HEK293 (cell line): Measurements from ENCODE around the gene INSM1.

ENCODE experiments used
- HOXA7 ChIP-seq: sonication (generic); formaldehyde crosslinking; IDR thresholded peaks from 2 replicates; pipeline ENCODE4 v1.8.1; 2022; ENCODE audit warnings: missing genetic modification reagents, borderline replicate concordance
- MYNN ChIP-seq: fragments of 450-650 bp; formaldehyde crosslinking; IDR thresholded peaks from 2 replicates; pipeline ENCODE4 v1.5.1; 2016; ENCODE audit warnings: missing biosample characterization, missing genetic modification characterization, borderline replicate concordance
- SP3 ChIP-seq: fragments of 450-650 bp; formaldehyde crosslinking; IDR thresholded peaks from 2 replicates; pipeline ENCODE4 v1.5.1; 2016; ENCODE audit warnings: missing biosample characterization, missing genetic modification characterization
- YY1 ChIP-seq: fragments of 450-650 bp; formaldehyde crosslinking; IDR thresholded peaks from 2 replicates; pipeline ENCODE4 v1.5.1; 2018; ENCODE audit warnings: missing biosample characterization, missing genetic modification characterization
- ZNF114 ChIP-seq: fragments of 450-650 bp; formaldehyde crosslinking; IDR thresholded peaks from 2 replicates; pipeline ENCODE4 v1.5.0; 2017; ENCODE audit warnings: missing biosample characterization, missing genetic modification characterization
- ZNF121 ChIP-seq: fragments of 450-650 bp; formaldehyde crosslinking; IDR thresholded peaks from 2 replicates; pipeline ENCODE4 v1.5.1; 2016; ENCODE audit warnings: missing biosample characterization, missing genetic modification characterization
- ZNF140 ChIP-seq: fragments of 450-650 bp; formaldehyde crosslinking; IDR thresholded peaks from 2 replicates; pipeline ENCODE4 v1.5.1; 2016; ENCODE audit warnings: missing biosample characterization, missing genetic modification characterization
- ZNF155 ChIP-seq: fragments of 450-650 bp; formaldehyde crosslinking; IDR thresholded peaks from 2 replicates; pipeline ENCODE4 v1.5.1; 2016; ENCODE audit warnings: missing biosample characterization, missing genetic modification characterization
- ZNF2 ChIP-seq: fragments of 450-650 bp; formaldehyde crosslinking; IDR thresholded peaks from 2 replicates; pipeline ENCODE4 v1.5.1; 2016; ENCODE audit warnings: missing biosample characterization, missing genetic modification characterization
- ZNF202 ChIP-seq: fragments of 450-650 bp; formaldehyde crosslinking; IDR thresholded peaks from 2 replicates; pipeline ENCODE4 v1.5.1; 2016; ENCODE audit warnings: missing biosample characterization, missing genetic modification characterization, borderline replicate concordance
- ZNF354C ChIP-seq: fragments of 450-650 bp; formaldehyde crosslinking; IDR thresholded peaks from 2 replicates; pipeline ENCODE4 v1.5.1; 2016; ENCODE audit warnings: missing biosample characterization, missing genetic modification characterization, low read depth, borderline replicate concordance
- ZNF48 ChIP-seq: fragments of 450-650 bp; formaldehyde crosslinking; IDR thresholded peaks from 2 replicates; pipeline ENCODE4 v1.5.1; 2016; ENCODE audit warnings: missing biosample characterization, missing genetic modification characterization
- ZNF510 ChIP-seq: fragments of 450-650 bp; formaldehyde crosslinking; IDR thresholded peaks from 2 replicates; pipeline ENCODE4 v1.5.1; 2018; ENCODE audit warnings: mild to moderate bottlenecking, missing genetic modification characterization, missing biosample characterization; ENCODE audit not compliant: insufficient replicate concordance
- ZNF561 ChIP-seq: fragments of 450-650 bp; IDR thresholded peaks from 2 replicates; pipeline ENCODE4 v1.5.1; 2018; ENCODE audit warnings: missing biosample characterization, missing genetic modification characterization, borderline replicate concordance
- ZNF596 ChIP-seq: fragments of 450-650 bp; IDR thresholded peaks from 2 replicates; pipeline ENCODE4 v1.5.0; 2018; ENCODE audit warnings: missing biosample characterization, mild to moderate bottlenecking, missing genetic modification characterization, moderate library complexity
- ZNF623 ChIP-seq: fragments of 450-650 bp; formaldehyde crosslinking; IDR thresholded peaks from 2 replicates; pipeline ENCODE4 v1.5.1; 2016; ENCODE audit warnings: missing biosample characterization, missing genetic modification characterization
- ZNF670 ChIP-seq: fragments of 450-650 bp; formaldehyde crosslinking; IDR thresholded peaks from 2 replicates; pipeline ENCODE4 v1.5.1; 2016; ENCODE audit warnings: missing biosample characterization, missing genetic modification characterization, low read depth
- ZNF747 ChIP-seq: fragments of 450-650 bp; formaldehyde crosslinking; IDR thresholded peaks from 2 replicates; pipeline ENCODE4 v1.5.1; 2016; ENCODE audit warnings: missing biosample characterization, missing genetic modification characterization
- TF ChIP-seq, protein P1 (sequence below): fragments of 450-650 bp; formaldehyde crosslinking; IDR thresholded peaks from 2 replicates; pipeline ENCODE4 v1.5.1; 2016; ENCODE audit warnings: missing biosample characterization, missing genetic modification characterization
- TF ChIP-seq, protein P2 (sequence below): fragments of 450-650 bp; formaldehyde crosslinking; IDR thresholded peaks from 2 replicates; pipeline ENCODE4 v1.5.1; 2016; ENCODE audit warnings: missing biosample characterization, missing genetic modification characterization, borderline replicate concordance
- TF ChIP-seq, protein P3 (sequence below): fragments of 450-650 bp; formaldehyde crosslinking; IDR thresholded peaks from 2 replicates; pipeline ENCODE4 v1.5.1; 2016; ENCODE audit warnings: missing biosample characterization, missing genetic modification characterization
- TF ChIP-seq, protein P4 (sequence below): fragments of 450-650 bp; formaldehyde crosslinking; IDR thresholded peaks from 2 replicates; pipeline ENCODE4 v1.5.1; 2016; ENCODE audit warnings: missing biosample characterization, missing genetic modification characterization, low read depth
- TF ChIP-seq, protein P5 (sequence below): fragments of 450-650 bp; formaldehyde crosslinking; IDR thresholded peaks from 2 replicates; pipeline ENCODE4 v1.5.1; 2016; ENCODE audit warnings: missing biosample characterization, missing genetic modification characterization
- TF ChIP-seq, protein P6 (sequence below): fragments of 450-650 bp; formaldehyde crosslinking; IDR thresholded peaks from 2 replicates; pipeline ENCODE4 v1.5.1; 2017; ENCODE audit warnings: missing biosample characterization, missing genetic modification characterization
- TF ChIP-seq, protein P7 (sequence below): fragments of 450-650 bp; formaldehyde crosslinking; IDR thresholded peaks from 2 replicates; pipeline ENCODE4 v1.5.1; 2017; ENCODE audit warnings: missing biosample characterization, mild to moderate bottlenecking, missing genetic modification characterization, moderate library complexity
- TF ChIP-seq, protein P8 (sequence below): fragments of 450-650 bp; formaldehyde crosslinking; IDR thresholded peaks from 2 replicates; pipeline ENCODE4 v1.5.1; 2016; ENCODE audit warnings: missing biosample characterization, missing genetic modification characterization

Gene INSM1

DNA sequence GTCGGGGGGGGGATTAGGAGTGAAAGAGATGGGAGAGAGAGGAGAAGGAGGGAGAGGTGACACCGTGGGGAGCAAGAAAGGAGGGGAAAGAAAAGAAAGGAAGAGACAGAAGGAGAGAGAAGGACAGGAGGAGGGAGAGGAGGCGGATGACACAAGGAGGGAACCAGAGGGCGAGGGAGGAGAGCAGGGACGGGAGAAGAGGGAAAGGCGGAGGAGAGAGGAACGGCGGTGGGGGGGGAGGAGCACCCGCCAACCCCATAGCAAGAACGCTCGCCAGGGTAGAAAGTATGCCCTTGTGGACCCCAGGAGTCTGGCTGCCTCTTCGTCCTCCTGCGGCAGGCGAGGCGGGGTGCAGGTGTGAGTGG is 4.5 kb upstream of the INSM1 start (continued):
- TF ChIP-seq, protein P1, sequence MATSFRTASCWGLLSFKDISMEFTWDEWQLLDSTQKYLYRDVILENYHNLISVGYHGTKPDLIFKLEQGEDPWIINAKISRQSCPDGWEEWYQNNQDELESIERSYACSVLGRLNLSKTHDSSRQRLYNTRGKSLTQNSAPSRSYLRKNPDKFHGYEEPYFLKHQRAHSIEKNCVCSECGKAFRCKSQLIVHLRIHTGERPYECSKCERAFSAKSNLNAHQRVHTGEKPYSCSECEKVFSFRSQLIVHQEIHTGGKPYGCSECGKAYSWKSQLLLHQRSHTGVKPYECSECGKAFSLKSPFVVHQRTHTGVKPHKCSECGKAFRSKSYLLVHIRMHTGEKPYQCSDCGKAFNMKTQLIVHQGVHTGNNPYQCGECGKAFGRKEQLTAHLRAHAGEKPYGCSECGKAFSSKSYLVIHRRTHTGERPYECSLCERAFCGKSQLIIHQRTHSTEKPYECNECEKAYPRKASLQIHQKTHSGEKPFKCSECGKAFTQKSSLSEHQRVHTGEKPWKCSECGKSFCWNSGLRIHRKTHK (tag by site-specific recombination) = no peak
- TF ChIP-seq ZNF121 (tag by site-specific recombination) = no peak
- TF ChIP-seq ZNF155 (tag by site-specific recombination) = no peak
- no peak for TF ChIP-seq MYNN
- TF ChIP-seq, protein P2, sequence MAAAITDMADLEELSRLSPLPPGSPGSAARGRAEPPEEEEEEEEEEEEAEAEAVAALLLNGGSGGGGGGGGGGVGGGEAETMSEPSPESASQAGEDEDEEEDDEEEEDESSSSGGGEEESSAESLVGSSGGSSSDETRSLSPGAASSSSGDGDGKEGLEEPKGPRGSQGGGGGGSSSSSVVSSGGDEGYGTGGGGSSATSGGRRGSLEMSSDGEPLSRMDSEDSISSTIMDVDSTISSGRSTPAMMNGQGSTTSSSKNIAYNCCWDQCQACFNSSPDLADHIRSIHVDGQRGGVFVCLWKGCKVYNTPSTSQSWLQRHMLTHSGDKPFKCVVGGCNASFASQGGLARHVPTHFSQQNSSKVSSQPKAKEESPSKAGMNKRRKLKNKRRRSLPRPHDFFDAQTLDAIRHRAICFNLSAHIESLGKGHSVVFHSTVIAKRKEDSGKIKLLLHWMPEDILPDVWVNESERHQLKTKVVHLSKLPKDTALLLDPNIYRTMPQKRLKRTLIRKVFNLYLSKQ (tag by site-specific recombination) = no peak
- TF ChIP-seq ZNF561 (tag by site-specific recombination) = no peak
- TF ChIP-seq ZNF114 (tag by site-specific recombination) = no peak
- TF ChIP-seq, protein P3, sequence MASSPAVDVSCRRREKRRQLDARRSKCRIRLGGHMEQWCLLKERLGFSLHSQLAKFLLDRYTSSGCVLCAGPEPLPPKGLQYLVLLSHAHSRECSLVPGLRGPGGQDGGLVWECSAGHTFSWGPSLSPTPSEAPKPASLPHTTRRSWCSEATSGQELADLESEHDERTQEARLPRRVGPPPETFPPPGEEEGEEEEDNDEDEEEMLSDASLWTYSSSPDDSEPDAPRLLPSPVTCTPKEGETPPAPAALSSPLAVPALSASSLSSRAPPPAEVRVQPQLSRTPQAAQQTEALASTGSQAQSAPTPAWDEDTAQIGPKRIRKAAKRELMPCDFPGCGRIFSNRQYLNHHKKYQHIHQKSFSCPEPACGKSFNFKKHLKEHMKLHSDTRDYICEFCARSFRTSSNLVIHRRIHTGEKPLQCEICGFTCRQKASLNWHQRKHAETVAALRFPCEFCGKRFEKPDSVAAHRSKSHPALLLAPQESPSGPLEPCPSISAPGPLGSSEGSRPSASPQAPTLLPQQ (tag by site-specific recombination) = no peak; the same call in 1 of the 2 replicates
- TF ChIP-seq, protein P4, sequence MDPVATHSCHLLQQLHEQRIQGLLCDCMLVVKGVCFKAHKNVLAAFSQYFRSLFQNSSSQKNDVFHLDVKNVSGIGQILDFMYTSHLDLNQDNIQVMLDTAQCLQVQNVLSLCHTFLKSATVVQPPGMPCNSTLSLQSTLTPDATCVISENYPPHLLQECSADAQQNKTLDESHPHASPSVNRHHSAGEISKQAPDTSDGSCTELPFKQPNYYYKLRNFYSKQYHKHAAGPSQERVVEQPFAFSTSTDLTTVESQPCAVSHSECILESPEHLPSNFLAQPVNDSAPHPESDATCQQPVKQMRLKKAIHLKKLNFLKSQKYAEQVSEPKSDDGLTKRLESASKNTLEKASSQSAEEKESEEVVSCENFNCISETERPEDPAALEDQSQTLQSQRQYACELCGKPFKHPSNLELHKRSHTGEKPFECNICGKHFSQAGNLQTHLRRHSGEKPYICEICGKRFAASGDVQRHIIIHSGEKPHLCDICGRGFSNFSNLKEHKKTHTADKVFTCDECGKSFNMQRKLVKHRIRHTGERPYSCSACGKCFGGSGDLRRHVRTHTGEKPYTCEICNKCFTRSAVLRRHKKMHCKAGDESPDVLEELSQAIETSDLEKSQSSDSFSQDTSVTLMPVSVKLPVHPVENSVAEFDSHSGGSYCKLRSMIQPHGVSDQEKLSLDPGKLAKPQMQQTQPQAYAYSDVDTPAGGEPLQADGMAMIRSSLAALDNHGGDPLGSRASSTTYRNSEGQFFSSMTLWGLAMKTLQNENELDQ (tag by site-specific recombination) = no peak
- no peak for TF ChIP-seq ZNF747 (tag by site-specific recombination)
- no peak for TF ChIP-seq ZNF596 (tag by site-specific recombination)
- no peak for TF ChIP-seq ZNF2 (tag by site-specific recombination)
- TF ChIP-seq SP3 (tag by site-specific recombination) = peak; percentile 75
- TF ChIP-seq, protein P5, sequence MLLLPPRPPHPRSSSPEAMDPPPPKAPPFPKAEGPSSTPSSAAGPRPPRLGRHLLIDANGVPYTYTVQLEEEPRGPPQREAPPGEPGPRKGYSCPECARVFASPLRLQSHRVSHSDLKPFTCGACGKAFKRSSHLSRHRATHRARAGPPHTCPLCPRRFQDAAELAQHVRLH = no peak
- TF ChIP-seq YY1 (tag by site-specific recombination) = no peak
- no peak for TF ChIP-seq ZNF48 (tag by site-specific recombination)
- no peak for TF ChIP-seq ZNF140 (tag by site-specific recombination)
- TF ChIP-seq, protein P6, sequence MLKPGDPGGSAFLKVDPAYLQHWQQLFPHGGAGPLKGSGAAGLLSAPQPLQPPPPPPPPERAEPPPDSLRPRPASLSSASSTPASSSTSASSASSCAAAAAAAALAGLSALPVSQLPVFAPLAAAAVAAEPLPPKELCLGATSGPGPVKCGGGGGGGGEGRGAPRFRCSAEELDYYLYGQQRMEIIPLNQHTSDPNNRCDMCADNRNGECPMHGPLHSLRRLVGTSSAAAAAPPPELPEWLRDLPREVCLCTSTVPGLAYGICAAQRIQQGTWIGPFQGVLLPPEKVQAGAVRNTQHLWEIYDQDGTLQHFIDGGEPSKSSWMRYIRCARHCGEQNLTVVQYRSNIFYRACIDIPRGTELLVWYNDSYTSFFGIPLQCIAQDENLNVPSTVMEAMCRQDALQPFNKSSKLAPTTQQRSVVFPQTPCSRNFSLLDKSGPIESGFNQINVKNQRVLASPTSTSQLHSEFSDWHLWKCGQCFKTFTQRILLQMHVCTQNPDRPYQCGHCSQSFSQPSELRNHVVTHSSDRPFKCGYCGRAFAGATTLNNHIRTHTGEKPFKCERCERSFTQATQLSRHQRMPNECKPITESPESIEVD (tag by site-specific recombination) = no peak
- TF ChIP-seq ZNF510 = no peak
- TF ChIP-seq ZNF670 = no peak
- no peak for TF ChIP-seq ZNF623 (tag by site-specific recombination)
- TF ChIP-seq, protein P7, sequence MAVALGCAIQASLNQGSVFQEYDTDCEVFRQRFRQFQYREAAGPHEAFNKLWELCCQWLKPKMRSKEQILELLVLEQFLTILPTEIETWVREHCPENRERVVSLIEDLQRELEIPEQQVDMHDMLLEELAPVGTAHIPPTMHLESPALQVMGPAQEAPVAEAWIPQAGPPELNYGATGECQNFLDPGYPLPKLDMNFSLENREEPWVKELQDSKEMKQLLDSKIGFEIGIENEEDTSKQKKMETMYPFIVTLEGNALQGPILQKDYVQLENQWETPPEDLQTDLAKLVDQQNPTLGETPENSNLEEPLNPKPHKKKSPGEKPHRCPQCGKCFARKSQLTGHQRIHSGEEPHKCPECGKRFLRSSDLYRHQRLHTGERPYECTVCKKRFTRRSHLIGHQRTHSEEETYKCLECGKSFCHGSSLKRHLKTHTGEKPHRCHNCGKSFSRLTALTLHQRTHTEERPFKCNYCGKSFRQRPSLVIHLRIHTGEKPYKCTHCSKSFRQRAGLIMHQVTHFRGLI = no peak
- TF ChIP-seq ZNF202 (tag by site-specific recombination) = 0 out of 2 replicates have a peak, but pooled peaks have one; percentile 36
- TF ChIP-seq, protein P8, sequence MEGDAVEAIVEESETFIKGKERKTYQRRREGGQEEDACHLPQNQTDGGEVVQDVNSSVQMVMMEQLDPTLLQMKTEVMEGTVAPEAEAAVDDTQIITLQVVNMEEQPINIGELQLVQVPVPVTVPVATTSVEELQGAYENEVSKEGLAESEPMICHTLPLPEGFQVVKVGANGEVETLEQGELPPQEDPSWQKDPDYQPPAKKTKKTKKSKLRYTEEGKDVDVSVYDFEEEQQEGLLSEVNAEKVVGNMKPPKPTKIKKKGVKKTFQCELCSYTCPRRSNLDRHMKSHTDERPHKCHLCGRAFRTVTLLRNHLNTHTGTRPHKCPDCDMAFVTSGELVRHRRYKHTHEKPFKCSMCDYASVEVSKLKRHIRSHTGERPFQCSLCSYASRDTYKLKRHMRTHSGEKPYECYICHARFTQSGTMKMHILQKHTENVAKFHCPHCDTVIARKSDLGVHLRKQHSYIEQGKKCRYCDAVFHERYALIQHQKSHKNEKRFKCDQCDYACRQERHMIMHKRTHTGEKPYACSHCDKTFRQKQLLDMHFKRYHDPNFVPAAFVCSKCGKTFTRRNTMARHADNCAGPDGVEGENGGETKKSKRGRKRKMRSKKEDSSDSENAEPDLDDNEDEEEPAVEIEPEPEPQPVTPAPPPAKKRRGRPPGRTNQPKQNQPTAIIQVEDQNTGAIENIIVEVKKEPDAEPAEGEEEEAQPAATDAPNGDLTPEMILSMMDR = 0 out of 2 replicates have a peak, but pooled peaks have one; percentile 12
- TF ChIP-seq ZNF354C (tag by site-specific recombination) = no peak
- no peak for TF ChIP-seq HOXA7
